ENCODE data around the gene CLIC3.

DNA sequence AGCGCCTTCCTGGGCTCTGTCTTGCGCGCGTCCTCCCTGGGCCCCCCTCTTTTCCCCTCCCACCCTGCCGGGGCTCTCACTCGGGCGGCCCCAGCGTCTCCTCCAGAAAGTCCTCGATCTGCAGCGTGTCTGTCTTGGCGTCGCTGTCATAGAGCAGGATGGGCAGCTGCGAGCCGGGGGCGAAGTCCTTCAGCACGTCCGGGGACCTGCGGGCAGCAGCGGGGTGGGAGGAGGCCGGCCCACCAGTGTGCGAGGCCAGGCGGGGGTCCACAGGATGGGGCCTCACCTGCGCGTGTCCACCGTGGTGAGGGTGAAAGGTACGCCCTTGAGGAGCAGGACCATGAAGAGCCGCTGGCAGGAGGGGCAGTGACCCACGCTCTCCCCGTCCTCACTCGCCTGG is 1.0 kb downstream of the CLIC3 start:
- no peak for TF ChIP-seq CTCF (IDR thresholded peaks at IDR 0.05)
- no peak for TF ChIP-seq EZH2 (IDR thresholded peaks at IDR 0.05; ENCODE audit: borderline replicate concordance, insufficient read depth, low read depth, low read length, poor library complexity, severe bottlenecking)

Measured in B cell (primary cell).